ENCODE results near the gene PARVA. TPM values are rescaled to one million over a fixed set of nuclear protein-coding genes. Genes with fewer than 3 reads are reported as not detected.

PARVA gene
- total and polyA plus RNA-seq, 2 of the 8 experiments (the other 6 are each of a cell fraction or from before 2014, with no cell fraction given): 3.1 to 13.5 TPM

- H2BK12ac ChIP-seq (ENCODE audit: low read depth, low read length): no peak overlapping the region
- ChIA-PET CTCF (ENCODE audit: partially characterized antibody) (interaction anchor here (0.9 to 2.7 kb wide), 6 partner anchors 13 to 231 kb away, joined by 3 to 10 read pairs (median 3); no protein-coding TSS in a partner anchor), POLR2A (ENCODE audit: partially characterized antibody) (no interaction called here)
- H2BK120ac ChIP-seq (replicated peaks; ENCODE audit: low read depth, low read length): no peak overlapping the region
- H3K27ac ChIP-seq (ENCODE audit: low read depth, low read length): no peak overlapping the region
- FAIRE-seq (no peak), DNase-seq (ENCODE audit: low read depth in 1 of 2, low spot score in 2 of 2) (no peak)
- no peak overlapping the region for H4K91ac ChIP-seq (replicated peaks; ENCODE audit: insufficient read length, low read length)
- H3K23me2 ChIP-seq (ENCODE audit: low read depth, low read length): no peaks in the 10 kb centered on the region
- H2AFZ ChIP-seq (ENCODE audit: low read length): no peak overlapping the region
- no peaks in the 10 kb centered on the region for H3K79me2 ChIP-seq (ENCODE audit: control insufficient read depth in 1 of 2, insufficient read depth in 2 of 2, low read length in 2 of 2)
- H4K5ac ChIP-seq (ENCODE audit: insufficient read length, low read depth, low read length): no peak overlapping the region
- no peak overlapping the region for H3K14ac ChIP-seq (ENCODE audit: insufficient read length)
- no peak overlapping the region for H2AK5ac ChIP-seq (ENCODE audit: low read depth, low read length)
- H3K23ac ChIP-seq (ENCODE audit: insufficient read length): no peak overlapping the region
- H3K4ac ChIP-seq (replicated peaks; ENCODE audit: insufficient read length, low read depth, low read length): no peak overlapping the region
- H3K4me3 ChIP-seq (ENCODE audit: extremely low read depth in 1 of 4, insufficient read depth in 2 of 4, low read depth in 3 of 4, low read length in 4 of 4): no peak overlapping the region
- no peak overlapping the region for H2BK15ac ChIP-seq (ENCODE audit: low read length)
- H3K9ac ChIP-seq (replicated peaks in 1 of 4; ENCODE audit: extremely low read depth in 1 of 4, low read depth in 3 of 4, low read length in 3 of 4): no peak overlapping the region
- H2BK5ac ChIP-seq (ENCODE audit: low read depth, low read length): no peak overlapping the region
- no peak overlapping the region for H2BK20ac ChIP-seq (ENCODE audit: low read length)
- H3K4me1 ChIP-seq (replicated peaks in 1 of 4; ENCODE audit: control insufficient read depth in 3 of 4, insufficient read depth in 4 of 4, low read length in 3 of 4): no peaks in the 10 kb centered on the region
- 89% methylated on average over 15 of the region's 15 CpGs; no CpG with 5 or more reads in 1 of the 2 experiments for WGBS, 2 experiments (ENCODE audit: extremely low coverage in 1 of 2, insufficient coverage in 1 of 2, insufficient read length in 1 of 2, insufficient replicate concordance in 2 of 2, low coverage in 1 of 2, low lambda C conversion rate in 2 of 2, missing lambda C conversion rate in 1 of 2)
- no peaks in the 10 kb centered on the region for H3K9me3 ChIP-seq (ENCODE audit: insufficient read depth in 2 of 2, low read depth in 1 of 2, low read length in 1 of 2)
- no peak overlapping the region for H4K8ac ChIP-seq (ENCODE audit: extremely low read depth, insufficient read depth, low read length)
- H4K20me1 ChIP-seq (replicated peaks in 1 of 2; ENCODE audit: control insufficient read depth in 1 of 2, insufficient read depth in 2 of 2, low read length in 2 of 2): no peaks in the 10 kb centered on the region
- H3K4me2 ChIP-seq (ENCODE audit: insufficient read depth in 1 of 2, low read depth in 2 of 2, low read length in 2 of 2): no peak overlapping the region
- H3K56ac ChIP-seq (replicated peaks; ENCODE audit: insufficient read length, low read depth, low read length): no peak overlapping the region
- H3K79me1 ChIP-seq (ENCODE audit: low read depth, low read length): no peaks in the 10 kb centered on the region
- no peak overlapping the region for H3K18ac ChIP-seq (ENCODE audit: extremely low read depth, low read length)
- TF ChIP-seq JUND (IDR thresholded peaks at IDR 0.05; ENCODE audit: low read length) (no peak), CREB1 (IDR thresholded peaks at IDR 0.05) (no peak), TEAD4 (IDR thresholded peaks at IDR 0.05; ENCODE audit: low read depth, low read length) (no peak), RAD21 (IDR thresholded peaks at IDR 0.05 in 1 of 2, conservative IDR thresholded peaks at IDR 0.05 in 1 of 2; ENCODE audit: low read depth in 2 of 2, low read length in 2 of 2) (no peak), KDM4A (IDR thresholded peaks at IDR 0.05; ENCODE audit: low read depth, low read length, severe bottlenecking) (no peak), NANOG (IDR thresholded peaks at IDR 0.05; ENCODE audit: insufficient read depth, low read depth, low read length, poor library complexity, severe bottlenecking) (no peak), CTBP2 (IDR thresholded peaks at IDR 0.05; ENCODE audit: borderline replicate concordance, insufficient read depth, insufficient read length, low read length) (no peak)
- TF ChIP-seq, protein P1, sequence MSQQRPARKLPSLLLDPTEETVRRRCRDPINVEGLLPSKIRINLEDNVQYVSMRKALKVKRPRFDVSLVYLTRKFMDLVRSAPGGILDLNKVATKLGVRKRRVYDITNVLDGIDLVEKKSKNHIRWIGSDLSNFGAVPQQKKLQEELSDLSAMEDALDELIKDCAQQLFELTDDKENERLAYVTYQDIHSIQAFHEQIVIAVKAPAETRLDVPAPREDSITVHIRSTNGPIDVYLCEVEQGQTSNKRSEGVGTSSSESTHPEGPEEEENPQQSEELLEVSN (IDR thresholded peaks at IDR 0.05): no peak
- no peaks in the 10 kb centered on the region for H3K36me3 ChIP-seq (ENCODE audit: control insufficient read depth in 2 of 4, insufficient read depth in 4 of 4, low read length in 3 of 4)
- no peaks in the 10 kb centered on the region for H3K27me3 ChIP-seq (replicated peaks in 1 of 4; ENCODE audit: control insufficient read depth in 3 of 4, extremely low read depth in 1 of 4, insufficient read depth in 3 of 4, low read length in 3 of 4)
These were observed 141.4 kb downstream of the PARVA start for GRCh38 chr11:12518606-12519385.

Measured in H1 (cell line).